ENCODE results near the gene CRYGB. TPM values are rescaled to one million over a fixed set of nuclear protein-coding genes. Genes with fewer than 3 reads are reported as not detected.

CRYGB gene
- total and polyA plus RNA-seq, 10 of the 15 experiments (the other 5 are each of a cell fraction or from before 2014, with no cell fraction given) = not detected

DNA sequence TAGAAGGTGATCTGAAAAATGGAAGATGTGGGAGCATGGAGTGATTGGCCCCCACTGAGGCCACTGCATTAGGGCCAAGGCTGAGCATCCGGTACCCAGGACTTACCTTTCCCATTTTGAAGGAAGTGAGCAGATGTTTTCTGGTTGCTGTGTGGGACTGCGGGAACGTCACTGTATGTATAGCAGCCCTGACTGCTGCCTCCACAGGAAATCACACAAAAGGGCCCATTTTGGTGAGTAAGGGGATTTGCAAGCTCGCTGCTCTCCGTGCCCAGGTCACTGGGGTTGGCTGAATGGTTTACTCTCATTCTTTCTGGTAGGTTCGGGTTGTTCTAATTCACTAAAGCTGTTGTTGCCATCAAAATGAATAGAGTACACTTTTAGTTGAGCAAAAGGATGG, at the start of gene CRYGB (continued):
- TF ChIP-seq NRF1 (conservative IDR thresholded peaks at IDR 0.05; ENCODE audit: low read depth, low read length) (no peak), IKZF1 (conservative IDR thresholded peaks at IDR 0.05) (no peak), ZBED1 (IDR thresholded peaks at IDR 0.05; ENCODE audit: borderline replicate concordance) (no peak), POLR2A (IDR thresholded peaks at IDR 0.05; ENCODE audit: low read depth, low read length) (no peak), TCF3 (IDR thresholded peaks at IDR 0.05; ENCODE audit: borderline replicate concordance, insufficient read depth, low read depth, low read length) (no peak)

DNA sequence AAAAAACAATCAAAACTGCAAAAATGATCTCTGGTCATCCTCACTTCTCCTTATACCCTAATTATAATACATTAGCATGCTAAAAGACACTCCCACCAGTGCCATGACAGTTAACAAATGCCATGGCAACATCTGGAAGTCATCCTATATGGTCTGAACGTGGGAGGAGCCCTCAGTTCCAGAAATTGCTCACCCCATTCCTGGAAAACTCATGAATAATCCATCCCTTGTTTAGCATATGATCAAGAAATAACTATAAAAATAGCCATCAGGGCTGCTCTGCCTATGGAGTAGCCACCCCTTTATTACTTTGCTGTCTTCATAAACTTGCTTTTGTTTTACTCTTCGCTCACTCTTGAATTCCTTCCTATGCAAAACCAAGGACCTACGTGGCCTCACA, 49.6 kb upstream of the CRYGB start:
- SMC1A ChIA-PET (ENCODE audit: uncharacterized antibody, unreplicated experiment) = no interaction called here
- no peaks in the 10 kb centered on the region for H4K20me1 ChIP-seq (ENCODE audit: control insufficient read depth, insufficient read depth)
- no peak overlapping the region for H3K27ac ChIP-seq (ENCODE audit: control insufficient read depth, insufficient read depth)
- intact Hi-C loops (cut with micrococcal nuclease; ENCODE audit: unreplicated experiment) = no loop called here
- no peak overlapping the region for H2AFZ ChIP-seq (ENCODE audit: control insufficient read depth, low read depth, low read length)
- POLR2A ChIA-PET = no interaction called here
- H3K79me2 ChIP-seq (ENCODE audit: control insufficient read depth, insufficient read depth, low read length) = no peaks in the 10 kb centered on the region
- no peaks in the 10 kb centered on the region for H3K9me3 ChIP-seq (replicated peaks; ENCODE audit: control insufficient read depth, insufficient read depth, low read length)
- H3K4me3 ChIP-seq = no peak overlapping the region
- RAD21 ChIA-PET (ENCODE audit: unreplicated experiment) = no interaction called here
- in situ Hi-C loops (cut with MboI) = loop anchor here (25.0 kb wide), 1 partner anchor 1017 kb away; no protein-coding TSS in a partner anchor
- no TSS peak for BruUV-seq (replicated peaks)
- H3K4me1 ChIP-seq (ENCODE audit: control insufficient read depth, insufficient read depth, low read length) = no peaks in the 10 kb centered on the region
- no peak for DNase-seq (ENCODE audit: low read depth, low spot score)
- no peak overlapping the region for H3K4me2 ChIP-seq (ENCODE audit: control insufficient read depth, insufficient read depth)
- H3K9ac ChIP-seq (ENCODE audit: control insufficient read depth, insufficient read depth, low read length) = no peak overlapping the region
- FAIRE-seq = no peak
- CTCF ChIA-PET = no interaction called here
- H3K27me3 ChIP-seq (replicated peaks in 1 of 2; ENCODE audit: control insufficient read depth in 2 of 2, insufficient read depth in 2 of 2, low read length in 1 of 2) = no peaks in the 10 kb centered on the region
- WGBS (ENCODE audit: insufficient coverage, insufficient replicate concordance, low lambda C conversion rate, missing lambda C conversion rate) = 26% methylated on average over 3 of the region's 3 CpGs
- ATAC-seq = no peak
- no peaks in the 10 kb centered on the region for H3K36me3 ChIP-seq (ENCODE audit: control insufficient read depth in 2 of 2, insufficient read depth in 2 of 2, low read length in 1 of 2)
- TF ChIP-seq, protein P1, sequence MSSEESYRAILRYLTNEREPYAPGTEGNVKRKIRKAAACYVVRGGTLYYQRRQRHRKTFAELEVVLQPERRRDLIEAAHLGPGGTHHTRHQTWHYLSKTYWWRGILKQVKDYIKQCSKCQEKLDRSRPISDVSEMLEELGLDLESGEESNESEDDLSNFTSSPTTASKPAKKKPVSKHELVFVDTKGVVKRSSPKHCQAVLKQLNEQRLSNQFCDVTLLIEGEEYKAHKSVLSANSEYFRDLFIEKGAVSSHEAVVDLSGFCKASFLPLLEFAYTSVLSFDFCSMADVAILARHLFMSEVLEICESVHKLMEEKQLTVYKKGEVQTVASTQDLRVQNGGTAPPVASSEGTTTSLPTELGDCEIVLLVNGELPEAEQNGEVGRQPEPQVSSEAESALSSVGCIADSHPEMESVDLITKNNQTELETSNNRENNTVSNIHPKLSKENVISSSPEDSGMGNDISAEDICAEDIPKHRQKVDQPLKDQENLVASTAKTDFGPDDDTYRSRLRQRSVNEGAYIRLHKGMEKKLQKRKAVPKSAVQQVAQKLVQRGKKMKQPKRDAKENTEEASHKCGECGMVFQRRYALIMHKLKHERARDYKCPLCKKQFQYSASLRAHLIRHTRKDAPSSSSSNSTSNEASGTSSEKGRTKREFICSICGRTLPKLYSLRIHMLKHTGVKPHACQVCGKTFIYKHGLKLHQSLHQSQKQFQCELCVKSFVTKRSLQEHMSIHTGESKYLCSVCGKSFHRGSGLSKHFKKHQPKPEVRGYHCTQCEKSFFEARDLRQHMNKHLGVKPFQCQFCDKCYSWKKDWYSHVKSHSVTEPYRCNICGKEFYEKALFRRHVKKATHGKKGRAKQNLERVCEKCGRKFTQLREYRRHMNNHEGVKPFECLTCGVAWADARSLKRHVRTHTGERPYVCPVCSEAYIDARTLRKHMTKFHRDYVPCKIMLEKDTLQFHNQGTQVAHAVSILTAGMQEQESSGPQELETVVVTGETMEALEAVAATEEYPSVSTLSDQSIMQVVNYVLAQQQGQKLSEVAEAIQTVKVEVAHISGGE (CRISPR knock-in tag; IDR thresholded peaks at IDR 0.05) = no peak
- TF ChIP-seq JUND (IDR thresholded peaks at IDR 0.05; ENCODE audit: low read depth, low read length) = no peak
- TF ChIP-seq, protein P2, sequence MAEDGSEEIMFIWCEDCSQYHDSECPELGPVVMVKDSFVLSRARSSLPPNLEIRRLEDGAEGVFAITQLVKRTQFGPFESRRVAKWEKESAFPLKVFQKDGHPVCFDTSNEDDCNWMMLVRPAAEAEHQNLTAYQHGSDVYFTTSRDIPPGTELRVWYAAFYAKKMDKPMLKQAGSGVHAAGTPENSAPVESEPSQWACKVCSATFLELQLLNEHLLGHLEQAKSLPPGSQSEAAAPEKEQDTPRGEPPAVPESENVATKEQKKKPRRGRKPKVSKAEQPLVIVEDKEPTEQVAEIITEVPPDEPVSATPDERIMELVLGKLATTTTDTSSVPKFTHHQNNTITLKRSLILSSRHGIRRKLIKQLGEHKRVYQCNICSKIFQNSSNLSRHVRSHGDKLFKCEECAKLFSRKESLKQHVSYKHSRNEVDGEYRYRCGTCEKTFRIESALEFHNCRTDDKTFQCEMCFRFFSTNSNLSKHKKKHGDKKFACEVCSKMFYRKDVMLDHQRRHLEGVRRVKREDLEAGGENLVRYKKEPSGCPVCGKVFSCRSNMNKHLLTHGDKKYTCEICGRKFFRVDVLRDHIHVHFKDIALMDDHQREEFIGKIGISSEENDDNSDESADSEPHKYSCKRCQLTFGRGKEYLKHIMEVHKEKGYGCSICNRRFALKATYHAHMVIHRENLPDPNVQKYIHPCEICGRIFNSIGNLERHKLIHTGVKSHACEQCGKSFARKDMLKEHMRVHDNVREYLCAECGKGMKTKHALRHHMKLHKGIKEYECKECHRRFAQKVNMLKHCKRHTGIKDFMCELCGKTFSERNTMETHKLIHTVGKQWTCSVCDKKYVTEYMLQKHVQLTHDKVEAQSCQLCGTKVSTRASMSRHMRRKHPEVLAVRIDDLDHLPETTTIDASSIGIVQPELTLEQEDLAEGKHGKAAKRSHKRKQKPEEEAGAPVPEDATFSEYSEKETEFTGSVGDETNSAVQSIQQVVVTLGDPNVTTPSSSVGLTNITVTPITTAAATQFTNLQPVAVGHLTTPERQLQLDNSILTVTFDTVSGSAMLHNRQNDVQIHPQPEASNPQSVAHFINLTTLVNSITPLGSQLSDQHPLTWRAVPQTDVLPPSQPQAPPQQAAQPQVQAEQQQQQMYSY (CRISPR knock-in tag; IDR thresholded peaks at IDR 0.05) = no peak
- no peak for TF ChIP-seq NR2C2 (IDR thresholded peaks at IDR 0.05; ENCODE audit: borderline replicate concordance, control insufficient read depth, insufficient read length, low read depth)
- TF ChIP-seq, protein P3, sequence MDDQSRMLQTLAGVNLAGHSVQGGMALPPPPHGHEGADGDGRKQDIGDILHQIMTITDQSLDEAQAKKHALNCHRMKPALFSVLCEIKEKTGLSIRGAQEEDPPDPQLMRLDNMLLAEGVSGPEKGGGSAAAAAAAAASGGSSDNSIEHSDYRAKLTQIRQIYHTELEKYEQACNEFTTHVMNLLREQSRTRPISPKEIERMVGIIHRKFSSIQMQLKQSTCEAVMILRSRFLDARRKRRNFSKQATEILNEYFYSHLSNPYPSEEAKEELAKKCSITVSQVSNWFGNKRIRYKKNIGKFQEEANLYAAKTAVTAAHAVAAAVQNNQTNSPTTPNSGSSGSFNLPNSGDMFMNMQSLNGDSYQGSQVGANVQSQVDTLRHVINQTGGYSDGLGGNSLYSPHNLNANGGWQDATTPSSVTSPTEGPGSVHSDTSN (IDR thresholded peaks at IDR 0.05; ENCODE audit: insufficient replicate concordance, low read depth, low read length) = no peak
- TF ChIP-seq KAT2A (conservative IDR thresholded peaks at IDR 0.05; ENCODE audit: control insufficient read depth, low read depth, low read length) = no peak
- TF ChIP-seq ZNF217 (IDR thresholded peaks at IDR 0.05) = no peak
- TF ChIP-seq CHD1 (IDR thresholded peaks at IDR 0.05; ENCODE audit: low read depth, low read length) = no peak
